HG03196 (cell line): ENCODE results near the gene KIF5B.
"Not testable (repeated sequence)": the region's sequence is repeated elsewhere in the genome, so short reads cannot be mapped to it uniquely, and the experiment has no call there.

Source experiments
- ATAC-seq: cut with Tn5 transposase; IDR thresholded peaks from one replicate; pipeline ENCODE4 v1.9.1; 2021; ENCODE audit not compliant: unreplicated experiment

The KIF5B gene

DNA sequence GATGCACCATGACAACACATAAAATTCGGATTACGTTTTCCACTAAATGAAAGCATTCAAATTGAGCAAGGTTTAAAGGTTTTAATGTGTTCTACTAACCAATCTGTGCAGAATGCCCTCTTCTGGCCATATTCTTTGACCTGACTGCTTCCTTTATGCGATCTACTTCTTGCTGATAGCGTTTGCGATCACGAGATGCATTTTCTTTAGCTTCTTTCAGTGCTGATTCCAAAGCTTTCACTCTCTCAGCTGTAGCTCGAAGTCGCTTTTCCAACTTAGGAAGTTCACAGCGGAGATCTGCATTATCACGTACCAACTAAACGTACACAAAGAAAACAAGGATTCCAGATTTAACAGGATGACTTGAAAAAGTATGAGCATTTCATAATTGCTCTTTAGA is 39.2 kb downstream of the KIF5B start:
- no peak for ATAC-seq

DNA sequence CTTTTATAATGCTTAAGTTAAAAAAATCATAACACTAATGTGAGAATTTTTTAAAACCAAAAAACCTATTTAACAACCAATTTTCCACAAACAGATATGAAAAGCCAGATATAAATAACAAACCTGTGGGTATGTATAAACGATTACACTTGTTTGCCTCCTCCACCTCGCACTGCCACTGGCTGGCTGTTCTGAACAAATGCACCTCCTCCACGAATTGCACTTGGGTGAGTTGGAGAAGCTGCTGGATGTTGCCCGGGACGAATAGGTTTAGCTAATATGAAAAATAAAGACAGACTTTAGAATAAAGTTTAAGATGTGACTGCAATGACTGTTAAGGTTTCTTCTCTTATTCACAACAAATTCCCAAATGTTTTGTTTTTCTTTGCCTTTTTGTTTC is 40.8 kb downstream of the KIF5B start:
- no peak for ATAC-seq

DNA sequence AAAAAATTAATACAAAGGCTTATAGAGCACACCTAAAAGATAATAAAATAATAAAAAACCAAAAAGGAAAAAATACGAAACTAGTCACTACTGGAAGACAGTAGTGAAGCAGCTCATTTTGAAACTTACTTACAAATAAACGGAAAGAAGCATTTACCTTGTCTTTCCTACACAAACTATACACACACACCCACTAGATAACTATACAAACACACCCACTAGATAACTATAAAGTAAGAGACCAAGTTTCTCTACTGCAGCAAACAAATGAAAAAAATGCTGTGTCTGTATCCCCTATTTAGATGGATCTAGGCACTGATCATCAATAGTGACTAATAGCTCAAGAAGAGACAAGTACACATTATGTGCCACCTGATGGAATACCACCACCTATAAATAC is 49.2 kb downstream of the KIF5B start:
- ATAC-seq, result no peak

DNA sequence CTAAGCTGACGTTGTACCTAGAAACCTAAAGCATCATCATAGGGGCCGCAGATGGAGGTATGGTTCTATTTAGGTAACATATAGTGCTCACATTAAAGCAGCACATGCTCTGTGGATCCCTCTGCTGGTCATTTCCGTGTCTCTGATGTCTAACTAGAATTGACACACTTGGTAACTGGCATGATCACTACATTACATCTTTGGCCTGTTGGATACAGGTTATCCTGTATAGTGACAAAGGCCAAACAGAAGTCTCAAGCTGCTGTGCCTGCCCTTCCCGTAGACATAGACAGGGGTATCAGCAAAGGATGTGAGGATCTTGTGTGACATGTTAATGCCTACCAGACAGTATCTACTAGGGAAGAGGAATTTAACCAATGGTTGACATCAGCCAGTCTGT is 51.2 kb downstream of the KIF5B start:
- no peak for ATAC-seq

- no peak for ATAC-seq
These were observed 52.0 kb downstream of the KIF5B start for GRCh38 chr10:32004161-32004591.

DNA sequence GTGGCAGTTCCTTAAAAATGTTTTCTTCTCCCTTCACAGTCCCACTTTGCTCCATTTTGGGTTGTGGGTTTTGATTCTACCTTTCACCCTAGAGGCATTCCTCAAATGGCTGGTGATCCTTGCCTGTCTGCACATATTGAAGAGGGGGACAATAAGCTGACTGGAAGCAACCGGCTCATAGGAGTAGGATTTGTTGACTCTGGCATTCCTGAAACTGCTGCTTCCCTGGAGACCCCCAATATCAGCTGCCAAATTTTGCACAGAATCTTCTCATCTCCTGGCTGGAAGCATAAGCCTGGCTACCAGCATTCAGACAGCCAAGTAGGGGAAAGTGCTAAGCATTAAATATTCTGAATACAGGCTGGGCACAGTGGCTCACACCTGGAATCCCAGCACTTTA is 53.7 kb downstream of the KIF5B start:
- ATAC-seq, result no peak

- ATAC-seq, result no peak
These were observed 55.3 kb downstream of the KIF5B start for GRCh38 chr10:32000937-32001336.

- ATAC-seq, result no peak
These were observed 56.4 kb downstream of the KIF5B start for GRCh38 chr10:31999836-32000235.

- no peak for ATAC-seq
These were observed 57.1 kb downstream of the KIF5B start for GRCh38 chr10:31999070-31999660.

GRCh38 chr10:31994926-31995325 is 61.3 kb downstream of the KIF5B start:
- ATAC-seq, result no peak

DNA sequence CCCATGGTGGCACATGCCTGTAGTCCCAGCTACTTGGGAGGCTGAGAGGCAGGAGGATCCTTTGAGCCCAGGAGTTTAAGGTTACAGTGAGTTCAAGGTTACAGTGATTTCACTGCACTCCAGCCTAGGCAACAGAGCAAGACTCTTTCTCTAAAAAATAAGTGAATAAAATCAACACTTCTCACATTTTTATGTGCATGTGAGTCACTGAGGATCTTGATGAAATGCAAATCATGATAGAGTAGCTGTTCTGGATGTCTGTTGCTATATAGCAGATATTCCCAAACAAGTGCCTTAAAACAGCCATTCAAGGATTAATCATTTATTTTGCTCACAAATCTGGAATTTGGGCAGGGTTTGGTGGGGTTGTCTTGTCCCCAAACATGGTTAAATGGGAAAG is 65.3 kb downstream of the KIF5B start:
- no peak for ATAC-seq

DNA sequence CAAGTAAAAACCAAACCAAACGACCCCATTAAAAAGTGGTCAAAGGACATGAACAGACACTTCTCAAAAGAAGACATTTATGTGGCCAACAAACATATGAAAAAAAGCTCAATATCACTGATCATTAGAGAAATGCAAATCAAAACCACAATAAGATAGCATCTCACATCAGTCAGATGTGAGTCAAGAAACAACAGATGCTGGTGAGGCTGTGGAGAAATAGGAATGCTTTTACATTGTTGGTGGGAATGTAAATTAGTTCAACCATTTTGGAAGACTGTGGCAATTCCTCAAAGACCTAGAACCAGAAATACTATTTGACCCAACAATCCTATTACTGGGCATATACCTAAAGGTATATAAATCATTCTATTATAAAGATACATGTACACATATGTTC is 68.4 kb downstream of the KIF5B start:
- not testable (repeated sequence) for ATAC-seq

- no peak for ATAC-seq
These were observed 74.1 kb downstream of the KIF5B start for GRCh38 chr10:31982111-31982510.

- ATAC-seq, result no peak
These were observed 75.8 kb downstream of the KIF5B start for GRCh38 chr10:31980471-31980870.

- not testable (repeated sequence) for ATAC-seq
These were observed 77.2 kb downstream of the KIF5B start for GRCh38 chr10:31979071-31979470.

- no peak for ATAC-seq
These were observed 78.1 kb downstream of the KIF5B start for GRCh38 chr10:31978156-31978483.

DNA sequence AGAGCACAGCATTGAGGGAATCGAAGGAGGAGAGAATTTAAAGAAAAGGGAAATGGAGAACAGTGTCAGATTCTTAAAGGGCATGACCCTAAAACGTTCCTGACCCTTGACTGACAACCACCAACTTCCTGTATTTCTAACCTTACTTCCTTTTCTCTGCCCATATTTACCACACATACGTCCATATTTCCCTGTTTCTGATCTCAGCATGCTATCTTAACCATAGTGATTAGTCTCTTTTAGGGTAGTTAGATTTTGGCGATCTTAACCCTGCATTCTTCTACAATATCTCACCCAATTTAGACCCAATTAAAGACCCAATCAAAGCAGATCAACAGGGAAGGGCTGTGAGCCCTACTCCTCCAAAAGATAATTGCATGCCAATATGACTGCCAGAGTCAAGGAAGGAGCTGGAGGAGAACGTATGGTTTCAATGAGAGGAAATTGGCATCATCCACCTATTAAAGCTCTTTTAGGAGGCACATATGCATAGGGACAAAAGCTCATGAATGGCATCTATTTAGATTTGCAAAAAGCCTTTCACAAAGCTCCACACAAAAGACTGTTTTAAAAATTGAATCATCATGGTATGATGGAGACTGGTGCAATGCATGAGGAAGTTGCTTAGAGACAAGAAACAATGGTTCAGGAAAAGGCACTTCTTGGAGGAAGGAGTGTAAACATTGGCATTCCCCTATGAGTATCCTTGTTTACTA is 78.6 kb downstream of the KIF5B start:
- ATAC-seq, result no peak

DNA sequence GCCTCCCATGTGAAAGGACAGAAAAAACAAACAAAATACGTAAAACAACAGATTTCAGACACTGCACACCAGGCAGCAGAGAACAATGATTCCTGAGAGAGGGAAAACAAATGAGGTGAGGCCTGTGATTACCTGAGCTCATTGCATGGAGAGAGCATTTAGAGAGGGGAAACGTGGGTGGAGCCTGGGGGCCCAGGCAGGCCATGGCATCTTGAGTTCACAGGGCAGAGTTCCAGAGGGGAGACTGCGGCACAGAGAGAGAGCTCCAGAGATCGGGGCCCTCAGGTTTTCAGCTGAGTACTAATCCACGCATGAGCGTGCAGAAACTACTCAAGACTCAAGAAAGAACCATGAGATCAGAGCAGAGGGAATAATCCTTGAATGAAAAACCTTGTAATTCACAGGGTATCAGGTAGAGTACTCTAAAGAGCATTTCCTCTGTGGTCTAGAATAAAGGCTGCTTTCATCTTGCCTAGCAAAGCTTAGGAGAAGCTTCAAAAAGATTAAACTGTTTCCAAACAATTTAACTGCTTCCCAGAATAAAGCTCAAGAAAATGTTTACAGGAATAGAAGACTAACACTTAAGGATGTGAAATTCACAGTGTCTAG is 81.0 kb downstream of the KIF5B start:
- no peak for ATAC-seq

- no peak for ATAC-seq
These were observed 81.6 kb downstream of the KIF5B start for GRCh38 chr10:31974434-31975124.

- ATAC-seq, result no peak
These were observed 83.6 kb downstream of the KIF5B start for GRCh38 chr10:31972519-31973041.

GRCh38 chr10:31969847-31970246 is 86.4 kb downstream of the KIF5B start:
- not testable (repeated sequence) for ATAC-seq

DNA sequence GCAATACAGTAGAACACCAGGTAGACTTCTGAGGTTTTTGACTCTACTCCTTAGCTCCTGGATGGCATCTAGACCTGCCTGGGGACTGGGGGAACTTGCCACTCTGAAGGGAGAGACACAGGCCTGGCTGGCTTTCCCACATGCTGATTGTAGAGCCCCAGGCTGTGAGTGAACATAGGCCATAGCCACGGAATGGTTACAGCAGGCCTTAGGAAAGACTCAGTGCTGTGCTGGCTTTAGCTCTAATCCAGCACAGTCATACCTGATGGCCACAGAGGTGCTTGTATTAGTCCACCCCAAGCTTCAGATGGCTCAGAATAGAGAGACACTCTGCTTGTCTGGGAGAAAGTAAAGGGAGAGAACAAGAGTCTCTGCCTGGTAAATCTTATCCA is 92.6 kb downstream of the KIF5B start:
- ATAC-seq, result no peak
